Mononuclear cell (primary cell): ENCODE data around the gene EBPL. TPM values are rescaled to one million over a fixed set of nuclear protein-coding genes. Genes with fewer than 3 reads are reported as not detected.

ENCODE experiments used
- H3K27me3 ChIP-seq: 2 replicates; pipeline ENCODE4 v1.6.0; 2011; ENCODE audit warnings: low read length, control low read depth; ENCODE audit not compliant: insufficient read depth
- H3K4me1 ChIP-seq: 2 replicates; pipeline ENCODE4 v1.5.1; 2011; ENCODE audit warnings: mild to moderate bottlenecking, low read length, control low read depth; ENCODE audit not compliant: insufficient read depth
- H3K4me3 ChIP-seq: 2 replicates; pipeline ENCODE4 v1.5.1; 2011; ENCODE audit warnings: mild to moderate bottlenecking, low read length, moderate library complexity
- H3K9me3 ChIP-seq: 2 replicates; pipeline ENCODE4 v1.5.1; 2011; ENCODE audit warnings: low read depth, mild to moderate bottlenecking, control low read depth, low read length
- total RNA-seq: library from RNA; depleted of rRNA; stranded (reverse); fragments of >200 nt; gene quantifications from one replicate; pipeline ENCODE4 v1.2.3, GENCODE V29; 2012

The EBPL gene
- total RNA-seq, 1 donor: 20.1 TPM

DNA sequence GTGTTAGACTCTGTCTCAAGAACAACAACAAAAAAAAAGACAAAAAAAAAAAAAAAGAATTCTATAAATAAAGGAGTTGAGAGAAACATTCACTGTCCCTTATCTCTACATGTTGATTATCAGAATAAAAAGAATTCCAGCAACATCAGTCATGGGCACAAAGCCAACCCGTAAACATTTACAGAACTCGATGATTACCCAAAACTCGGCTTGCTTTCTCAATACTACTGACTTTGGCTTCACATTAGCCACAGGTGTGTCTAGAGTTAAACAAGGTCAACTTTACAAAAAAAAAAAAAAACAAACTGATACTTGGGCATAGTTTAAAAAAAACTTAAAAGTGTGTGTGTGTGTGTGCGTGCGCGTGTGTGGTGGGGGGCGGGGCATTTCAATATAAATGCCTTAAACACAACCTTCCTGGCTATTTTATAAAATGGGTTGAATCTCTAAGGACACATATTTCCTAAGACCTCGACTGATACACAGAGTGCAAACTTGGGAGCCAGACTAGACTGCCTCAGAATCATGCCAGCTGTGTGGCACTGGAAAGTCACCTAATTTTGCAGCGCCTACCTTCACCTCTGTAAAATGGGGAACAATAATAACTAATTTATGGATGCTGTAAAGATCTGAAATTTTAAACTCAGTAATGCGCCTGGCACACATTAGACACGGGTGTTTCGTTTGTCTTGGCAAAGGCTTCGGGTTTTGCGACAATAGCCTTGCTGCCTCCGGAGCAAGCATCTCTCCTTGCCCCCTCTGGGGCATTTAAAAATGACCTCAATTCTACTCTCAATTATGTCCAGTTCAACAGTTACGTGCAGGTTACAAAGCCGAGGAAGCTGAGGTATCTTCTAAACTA lies 922 bp downstream of the EBPL start:
- no peaks in the 10 kb centered on the region for H3K27me3 ChIP-seq
- no peaks in the 10 kb centered on the region for H3K9me3 ChIP-seq
- H3K4me1 ChIP-seq: peaks cover 29% of the 10 kb centered on the region
- H3K4me3 ChIP-seq: peak overlapping the region; percentile 80

DNA sequence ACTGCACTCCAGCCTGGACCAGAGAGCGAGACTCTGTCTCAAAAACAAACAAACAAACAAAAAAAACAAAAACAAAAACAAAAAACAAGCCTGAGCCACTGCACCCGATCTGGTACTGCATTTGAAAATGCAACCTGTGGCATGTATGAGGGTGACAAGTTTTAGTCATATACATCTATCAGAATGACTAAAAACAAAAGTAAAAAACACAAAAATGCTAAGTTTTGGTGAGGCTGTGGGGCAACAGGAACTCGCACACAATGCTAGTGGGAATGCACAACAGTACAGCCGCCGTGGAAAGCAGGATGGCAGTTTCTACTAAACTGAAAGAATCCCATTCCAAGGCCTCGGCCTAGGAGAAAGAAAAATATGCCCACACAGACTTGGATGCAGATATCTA lies 7.8 kb downstream of the EBPL start:
- Histone ChIP-seq H3K4me3 (no peak overlapping the region), H3K27me3 (no peaks in the 10 kb centered on the region), H3K4me1 (no peaks in the 10 kb centered on the region), H3K9me3 (no peaks in the 10 kb centered on the region)

DNA sequence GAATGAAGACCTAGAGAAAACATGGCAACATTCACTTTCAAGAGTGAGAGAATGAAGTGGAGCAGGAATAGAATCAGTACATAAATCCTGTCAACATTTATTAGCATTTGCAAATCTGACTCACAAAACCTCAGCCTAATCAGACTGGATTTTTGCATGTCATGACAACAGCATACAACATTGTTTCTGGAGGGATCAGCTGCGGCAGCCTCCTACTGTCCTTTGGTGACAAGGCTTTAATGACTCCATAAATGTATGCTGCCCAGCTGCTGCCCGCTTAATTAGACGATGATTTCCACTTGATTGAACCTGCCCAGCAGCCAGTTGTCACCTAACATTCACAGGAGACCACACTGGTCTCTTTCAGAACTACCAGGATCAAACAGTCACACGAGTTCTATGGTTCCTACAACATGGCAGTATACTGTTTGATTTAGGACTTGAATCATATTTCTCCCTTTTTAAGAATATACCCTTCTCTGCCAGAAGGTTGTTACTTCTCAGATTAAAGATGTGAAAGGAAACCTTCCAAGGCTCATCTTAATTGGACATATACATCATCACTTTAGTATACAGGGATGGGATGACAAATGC lies 9.3 kb downstream of the EBPL start:
- Histone ChIP-seq H3K9me3 (no peaks in the 10 kb centered on the region), H3K4me3 (no peak overlapping the region), H3K4me1 (no peaks in the 10 kb centered on the region), H3K27me3 (no peaks in the 10 kb centered on the region)

DNA sequence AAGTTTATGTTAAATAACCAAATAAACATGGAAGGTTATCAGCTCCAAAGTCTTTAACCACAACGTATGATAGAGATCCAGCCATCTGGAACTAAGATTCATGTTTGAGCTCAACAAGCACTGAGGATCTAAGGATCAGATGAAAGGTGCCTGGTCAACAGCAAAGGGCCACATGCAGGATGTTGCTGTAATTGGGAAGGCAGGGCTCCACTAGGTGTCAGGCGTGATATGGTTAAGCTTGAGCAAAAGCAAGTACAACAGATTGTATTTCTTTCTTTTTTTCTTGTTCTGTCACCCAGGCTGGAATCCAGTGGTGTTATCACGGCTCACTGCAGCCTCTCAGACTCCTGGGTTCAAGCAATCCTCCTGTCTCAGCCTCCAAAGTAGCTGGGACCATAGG lies 12.0 kb downstream of the EBPL start:
- Histone ChIP-seq H3K4me3 (no peak overlapping the region), H3K4me1 (no peaks in the 10 kb centered on the region), H3K9me3 (no peaks in the 10 kb centered on the region), H3K27me3 (no peaks in the 10 kb centered on the region)

DNA sequence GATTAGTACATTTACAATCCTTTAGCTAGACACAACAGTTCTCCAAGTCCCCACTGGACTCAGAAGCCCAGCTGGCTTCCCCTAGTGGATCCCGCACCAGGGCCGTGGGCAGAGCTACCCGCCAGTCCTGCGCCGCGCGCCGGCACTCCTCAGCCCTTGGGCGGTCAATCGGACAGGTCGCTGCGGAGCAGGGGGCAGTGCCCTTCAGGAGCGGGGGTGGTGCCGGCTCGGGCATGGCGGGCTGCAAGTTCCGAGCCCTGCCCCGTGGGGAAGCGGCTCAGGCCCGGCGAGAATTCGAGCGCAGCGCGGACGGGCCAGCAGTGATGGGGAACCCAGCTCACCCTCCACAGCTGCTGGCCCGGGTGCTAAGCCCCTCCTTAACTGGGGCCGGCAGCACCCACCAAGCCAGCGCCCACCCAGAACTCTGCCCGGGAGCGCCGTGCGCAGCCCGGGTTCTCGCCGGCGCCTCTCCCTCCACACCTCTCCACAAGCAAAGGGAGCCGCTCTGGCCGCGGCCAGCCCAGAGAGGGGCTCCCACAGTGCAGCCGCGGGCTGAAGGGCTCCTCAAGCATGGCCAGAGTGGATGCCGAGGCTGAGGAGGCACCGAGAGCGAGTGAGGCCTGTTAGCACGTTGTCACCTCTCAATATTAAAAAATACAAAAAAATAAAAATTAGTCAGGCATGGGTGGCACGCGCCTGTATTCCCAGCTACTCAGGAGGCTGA lies 12.9 kb downstream of the EBPL start:
- H3K9me3 ChIP-seq: no peaks in the 10 kb centered on the region
- no peaks in the 10 kb centered on the region for H3K27me3 ChIP-seq
- no peaks in the 10 kb centered on the region for H3K4me1 ChIP-seq
- H3K4me3 ChIP-seq: no peak overlapping the region

DNA sequence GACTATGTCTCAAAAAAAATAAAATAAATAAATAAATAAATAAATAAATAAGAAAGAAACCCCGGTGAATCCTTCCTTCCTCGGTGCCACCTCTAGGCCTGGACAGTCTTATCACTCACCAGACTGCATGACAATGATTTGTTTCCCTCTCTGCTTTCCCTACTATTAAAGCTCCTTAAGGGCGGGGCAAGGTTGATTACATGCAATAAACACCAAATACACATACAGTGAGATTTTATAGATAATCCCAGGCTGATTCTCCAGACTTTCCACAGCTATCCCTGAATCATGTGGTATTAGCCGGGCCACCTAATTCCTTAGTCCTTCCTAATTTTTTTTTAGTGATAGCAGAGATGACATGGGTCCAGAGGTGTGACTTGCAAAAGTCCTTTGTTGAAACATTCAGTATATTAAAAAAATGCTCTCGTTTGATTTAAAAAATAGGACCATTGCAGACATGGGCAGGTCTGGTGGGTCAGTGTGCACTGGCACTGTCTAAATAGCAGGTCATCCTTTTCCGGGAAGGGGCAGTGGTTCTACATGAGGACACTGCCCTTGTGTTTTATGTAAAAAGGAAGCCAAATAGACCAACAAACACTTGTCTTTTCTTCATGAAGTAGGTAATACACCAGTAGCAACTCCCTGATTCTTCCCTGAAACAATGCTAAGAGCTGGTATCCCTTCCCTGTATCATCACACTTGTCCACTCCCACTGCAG lies 14.5 kb downstream of the EBPL start:
- no peaks in the 10 kb centered on the region for H3K4me1 ChIP-seq
- H3K9me3 ChIP-seq: no peaks in the 10 kb centered on the region
- no peak overlapping the region for H3K4me3 ChIP-seq
- H3K27me3 ChIP-seq: no peaks in the 10 kb centered on the region

DNA sequence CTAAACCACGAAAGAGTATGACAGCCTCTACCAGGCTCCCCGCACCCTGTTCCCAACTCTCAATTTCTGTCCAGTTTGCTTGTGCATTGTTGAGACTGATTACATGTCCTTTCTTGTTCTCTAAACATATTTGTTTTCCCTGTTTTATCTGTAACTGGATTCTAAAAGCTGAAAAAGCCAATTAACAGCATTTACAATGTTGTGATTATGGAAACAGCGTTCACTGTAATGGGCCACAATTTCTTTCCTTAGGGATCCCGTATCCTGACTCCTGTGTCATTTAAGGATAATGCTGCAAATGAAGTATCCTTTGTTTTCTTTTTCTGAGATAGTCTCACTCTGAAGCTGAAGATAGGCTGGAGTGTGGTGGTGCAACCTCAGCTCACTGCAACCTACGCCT lies 20.5 kb downstream of the EBPL start:
- H3K9me3 ChIP-seq: no peaks in the 10 kb centered on the region
- H3K4me3 ChIP-seq: no peak overlapping the region
- H3K4me1 ChIP-seq: no peaks in the 10 kb centered on the region
- H3K27me3 ChIP-seq: no peaks in the 10 kb centered on the region

DNA sequence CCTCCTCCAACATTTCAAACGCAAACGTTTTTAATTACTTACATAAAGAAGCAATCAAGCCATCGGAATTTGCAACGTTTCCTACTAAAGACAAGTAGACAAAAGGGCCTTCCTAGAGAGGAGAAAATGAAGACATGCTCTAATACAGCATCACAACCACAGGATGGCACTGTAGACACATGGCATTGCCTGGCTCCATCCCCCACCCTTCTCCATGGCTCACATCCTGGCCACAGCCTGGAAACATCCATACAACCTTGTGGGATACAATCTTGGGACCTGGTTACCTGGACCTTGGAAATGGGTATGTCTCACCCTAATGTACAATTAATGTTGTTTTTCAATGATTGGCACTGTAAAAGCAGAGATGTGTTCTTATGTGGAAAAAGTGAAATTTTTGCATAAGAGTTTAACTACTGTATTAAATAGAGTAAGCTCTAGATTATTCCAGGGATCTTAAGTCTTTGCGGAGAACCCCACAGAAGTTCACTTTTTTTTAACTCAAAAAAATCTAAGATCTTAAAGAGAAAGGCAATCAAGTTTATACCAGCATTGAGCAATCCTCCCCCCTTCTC lies 21.5 kb downstream of the EBPL start:
- no peaks in the 10 kb centered on the region for H3K27me3 ChIP-seq

DNA sequence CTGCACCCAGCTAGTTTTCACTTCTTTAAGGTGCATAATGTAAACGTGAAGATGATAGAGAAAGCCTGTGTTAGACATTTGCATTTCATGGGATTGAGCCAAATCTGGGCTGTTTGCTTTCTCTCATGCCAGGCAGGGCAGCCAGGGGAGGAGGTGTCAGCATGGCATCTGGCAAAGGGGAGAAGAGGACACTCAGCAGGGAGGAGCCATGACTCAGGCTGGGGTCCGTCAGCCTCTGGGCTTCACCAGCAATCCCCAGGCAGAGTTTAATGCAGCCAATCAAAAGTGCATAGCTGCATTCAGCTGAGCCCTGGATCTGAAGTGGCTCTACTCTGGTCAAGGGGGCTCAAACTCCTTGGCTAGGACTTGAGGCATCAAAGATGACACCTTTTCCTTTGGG lies 23.5 kb downstream of the EBPL start:
- Histone ChIP-seq H3K27me3 (no peaks in the 10 kb centered on the region), H3K9me3 (no peaks in the 10 kb centered on the region), H3K4me3 (no peak overlapping the region), H3K4me1 (no peaks in the 10 kb centered on the region)

More for the DNA sequence above, 21.5 kb downstream of the EBPL start:
- no peaks in the 10 kb centered on the region for H3K4me1 ChIP-seq
- no peak overlapping the region for H3K4me3 ChIP-seq
- H3K9me3 ChIP-seq: no peaks in the 10 kb centered on the region

DNA sequence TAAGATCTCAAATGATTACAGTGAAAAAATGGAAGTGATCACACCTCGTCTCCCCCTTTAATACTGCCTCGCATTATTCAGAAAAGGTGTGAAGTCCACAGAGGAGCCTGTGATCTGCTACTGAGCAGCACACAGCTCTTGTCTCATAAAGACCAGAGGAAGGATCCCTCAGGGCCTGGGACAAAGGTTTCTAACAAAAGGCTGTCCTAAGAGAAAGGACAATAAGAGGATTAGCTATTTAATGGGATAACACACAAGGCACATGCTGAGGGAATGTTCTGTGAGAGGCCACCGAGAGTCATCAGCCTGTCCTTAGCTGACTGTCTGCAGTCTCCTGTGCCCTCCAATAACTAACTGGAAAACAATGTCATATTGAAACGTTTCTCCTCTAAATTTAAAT lies 26.7 kb downstream of the EBPL start:
- no peaks in the 10 kb centered on the region for H3K4me1 ChIP-seq
- H3K9me3 ChIP-seq: no peaks in the 10 kb centered on the region
- no peak overlapping the region for H3K4me3 ChIP-seq
- no peaks in the 10 kb centered on the region for H3K27me3 ChIP-seq

DNA sequence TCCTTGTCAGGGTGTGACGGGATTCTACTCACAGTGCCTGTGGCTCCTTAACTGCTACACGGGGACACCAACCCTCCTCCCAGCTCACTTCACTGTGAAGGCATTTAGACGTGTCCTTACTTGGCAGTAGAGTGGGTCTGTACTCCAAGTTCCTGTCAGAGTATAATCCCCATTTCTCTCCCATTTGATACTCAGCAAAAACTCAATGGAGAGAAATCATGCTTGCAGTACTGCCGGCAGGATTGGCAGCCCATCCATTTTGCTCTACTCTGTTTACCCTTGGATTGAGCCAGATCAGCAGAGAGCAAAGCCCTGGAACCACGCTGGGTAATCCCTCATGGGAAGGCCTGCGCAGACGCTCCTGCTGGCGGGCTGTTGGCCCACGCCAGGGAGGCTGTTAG lies 34.0 kb downstream of the EBPL start:
- Histone ChIP-seq H3K4me1 (no peaks in the 10 kb centered on the region), H3K9me3 (no peaks in the 10 kb centered on the region), H3K27me3 (no peaks in the 10 kb centered on the region), H3K4me3 (no peak overlapping the region)

DNA sequence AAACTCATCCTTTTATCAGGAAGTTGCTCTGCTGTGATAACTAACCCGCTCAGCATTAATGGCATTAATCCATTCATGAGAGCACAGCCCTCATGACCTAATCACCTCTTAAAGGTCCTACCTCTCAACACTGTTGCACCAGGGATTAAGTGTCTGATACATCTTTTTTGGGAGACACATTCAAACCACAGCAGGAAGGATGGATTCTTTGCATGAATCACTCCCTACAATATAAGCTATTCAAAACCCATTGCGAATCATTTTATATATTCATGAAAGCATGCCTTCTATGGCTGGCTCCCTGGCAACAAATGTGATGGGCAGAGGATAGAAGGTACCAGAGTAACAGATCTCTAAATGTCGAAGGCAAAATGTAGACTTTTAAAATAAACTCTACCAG lies 35.4 kb downstream of the EBPL start:
- no peak overlapping the region for H3K4me3 ChIP-seq
- no peaks in the 10 kb centered on the region for H3K27me3 ChIP-seq
- H3K9me3 ChIP-seq: no peaks in the 10 kb centered on the region
- no peaks in the 10 kb centered on the region for H3K4me1 ChIP-seq

DNA sequence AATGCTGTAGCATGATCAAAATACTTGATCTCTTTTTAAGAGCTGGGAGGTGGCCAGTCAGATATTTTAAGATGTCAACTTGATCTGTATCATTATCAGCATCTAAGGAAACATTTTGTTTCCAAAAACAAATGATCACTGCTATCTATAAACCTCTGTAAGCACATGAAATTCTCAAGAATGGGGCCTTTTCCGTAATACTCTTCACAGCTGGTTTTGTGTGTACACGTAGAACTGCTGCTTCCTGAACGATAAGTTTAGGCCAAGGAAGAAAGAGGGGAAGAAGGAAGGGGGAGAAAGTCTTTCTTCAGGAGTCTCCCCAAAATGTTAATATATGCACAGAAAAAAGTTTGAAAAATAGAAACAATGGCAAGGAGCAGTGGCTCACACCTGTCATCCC lies 37.3 kb downstream of the EBPL start:
- H3K4me1 ChIP-seq: no peaks in the 10 kb centered on the region
- no peak overlapping the region for H3K4me3 ChIP-seq
- H3K27me3 ChIP-seq: no peaks in the 10 kb centered on the region
- no peaks in the 10 kb centered on the region for H3K9me3 ChIP-seq

DNA sequence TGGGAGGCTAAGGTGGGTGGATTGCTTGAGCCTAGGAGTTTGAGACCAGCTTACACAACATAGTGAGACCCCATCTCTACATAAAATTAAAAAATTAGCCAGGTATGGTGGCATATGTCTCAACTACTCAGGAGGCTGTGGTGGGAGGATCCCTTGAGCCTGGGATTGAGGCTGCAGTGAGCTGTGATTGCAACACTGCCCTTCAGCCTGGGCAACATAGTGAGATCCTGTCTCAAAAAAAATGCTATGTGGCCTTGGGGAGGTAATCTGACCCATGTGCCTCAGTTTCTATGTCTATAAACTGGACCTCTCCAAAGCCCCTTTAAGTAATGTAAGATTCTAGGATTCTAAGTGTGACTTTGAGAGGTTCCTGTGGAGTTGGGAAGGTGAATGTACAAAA lies 37.8 kb downstream of the EBPL start:
- H3K9me3 ChIP-seq: no peaks in the 10 kb centered on the region
- H3K4me1 ChIP-seq: no peaks in the 10 kb centered on the region
- no peaks in the 10 kb centered on the region for H3K27me3 ChIP-seq
- no peak overlapping the region for H3K4me3 ChIP-seq
